DMS 273 (cell line): ENCODE data around the gene NPLOC4.

Source experiments
- DNase-seq: peaks from one replicate; lab custom pipeline; 2025; ENCODE audit not compliant: unreplicated experiment; lab: John Stamatoyannopoulos, UW

NPLOC4 gene

DNA sequence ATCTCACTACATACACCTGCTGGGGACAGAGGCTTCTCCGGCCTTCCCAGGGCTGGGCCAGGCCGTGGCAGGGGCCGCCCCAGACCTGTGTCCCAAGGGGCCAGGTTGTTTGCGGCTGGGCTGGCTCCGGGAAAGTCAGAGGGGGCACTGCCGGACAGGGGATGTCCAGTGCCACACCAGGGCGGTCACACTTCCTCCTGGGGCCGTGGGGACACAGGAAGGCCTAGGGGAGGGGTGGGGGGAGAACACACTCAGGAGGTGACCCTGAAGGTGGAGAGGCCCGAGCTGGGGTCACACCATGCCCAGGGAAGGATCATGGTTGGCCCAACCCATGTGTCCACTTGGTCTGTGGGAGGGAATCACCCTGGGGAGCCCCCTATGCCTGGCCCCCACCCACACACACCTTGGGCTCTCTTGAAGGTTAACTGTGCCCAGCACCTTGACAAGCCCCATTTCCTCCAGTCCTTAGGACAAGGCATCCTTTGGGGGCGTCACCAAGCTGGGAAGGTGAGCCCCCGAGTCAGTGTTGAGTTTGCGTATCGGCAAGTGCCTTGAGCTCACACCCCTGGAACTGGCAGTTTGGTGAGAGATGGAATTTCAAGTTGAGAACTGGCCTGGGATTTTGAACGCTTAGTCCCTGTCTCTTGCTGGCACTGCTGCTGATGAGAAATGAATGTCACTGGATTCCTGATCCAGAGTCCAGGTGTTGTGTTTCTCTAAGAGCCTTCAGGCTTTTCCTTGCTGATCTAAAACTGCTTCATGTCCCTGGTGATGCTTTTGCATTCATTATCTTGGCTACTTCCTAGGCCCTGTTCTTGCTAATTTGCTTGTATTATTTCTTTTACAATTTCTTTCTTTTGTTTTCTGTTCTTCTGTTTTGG, 116.7 kb downstream of the NPLOC4 start:
- no peak for DNase-seq

DNA sequence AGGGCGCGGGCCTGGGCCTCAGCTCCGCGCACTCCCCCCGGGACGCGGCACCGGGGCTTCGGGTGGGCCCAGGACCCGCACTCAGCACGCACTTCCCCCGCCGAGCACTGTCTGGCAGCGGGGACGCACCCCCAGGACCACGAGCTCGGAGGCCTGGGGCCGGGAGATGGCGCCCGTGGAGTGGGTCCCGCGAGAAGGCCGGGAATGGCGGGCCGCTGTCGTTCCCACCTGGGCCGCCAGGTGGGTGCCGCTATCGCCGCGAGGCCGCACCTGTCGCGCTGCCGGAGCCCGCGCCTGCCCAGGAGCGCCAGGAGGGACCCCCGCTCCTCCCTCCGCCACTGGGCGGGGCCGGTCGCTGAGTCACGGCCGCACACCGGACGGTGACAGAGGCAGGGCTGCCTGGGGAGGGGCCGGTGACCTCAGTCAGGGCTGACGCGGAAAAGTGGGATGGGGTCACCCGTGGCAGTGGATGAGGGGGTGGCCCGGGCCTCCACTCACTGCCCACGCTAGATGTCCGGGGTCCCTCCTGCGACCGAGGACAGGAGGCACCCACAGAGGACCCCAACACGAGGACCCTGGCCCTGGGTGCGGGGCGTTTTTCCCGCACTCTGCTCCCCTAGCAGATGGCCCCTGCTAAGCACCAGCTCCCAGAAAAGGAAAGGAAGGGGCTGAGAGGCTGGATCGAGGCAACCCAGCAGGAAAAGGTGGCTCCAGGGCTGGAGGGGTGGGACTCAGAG, 117.5 kb downstream of the NPLOC4 start:
- DNase-seq, result peak; percentile 47

DNA sequence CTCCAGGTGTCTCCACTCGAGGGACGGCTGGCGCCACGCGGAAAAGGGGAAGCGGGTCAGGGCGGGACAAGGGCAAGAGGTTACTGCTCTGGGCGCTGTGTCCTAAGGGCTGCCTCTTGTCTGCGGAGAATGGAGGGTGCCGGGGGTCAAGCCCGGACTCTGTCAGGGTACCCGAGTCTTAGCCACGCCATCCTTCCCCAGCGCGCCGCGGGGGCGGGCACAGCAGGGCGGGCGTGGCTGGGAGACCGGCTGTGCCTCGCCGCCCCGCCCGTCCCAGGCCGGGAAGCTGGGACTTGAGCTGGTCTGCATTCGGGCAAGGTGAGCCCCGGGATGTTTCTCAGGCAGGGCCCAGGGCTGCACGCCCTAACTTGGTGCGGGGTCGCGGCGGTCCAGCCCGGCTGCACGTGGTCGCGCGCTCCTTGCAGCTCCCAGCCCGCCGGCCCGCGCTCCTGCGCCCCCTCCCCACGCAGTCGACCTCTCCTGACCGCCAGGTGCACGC, 118.1 kb downstream of the NPLOC4 start:
- peak; percentile 53 for DNase-seq

GRCh38 chr17:81518113-81518784, 118.7 kb downstream of the NPLOC4 start:
- no peak for DNase-seq

GRCh38 chr17:81517339-81518112, 119.4 kb downstream of the NPLOC4 start:
- DNase-seq, result peak; percentile 42

DNA sequence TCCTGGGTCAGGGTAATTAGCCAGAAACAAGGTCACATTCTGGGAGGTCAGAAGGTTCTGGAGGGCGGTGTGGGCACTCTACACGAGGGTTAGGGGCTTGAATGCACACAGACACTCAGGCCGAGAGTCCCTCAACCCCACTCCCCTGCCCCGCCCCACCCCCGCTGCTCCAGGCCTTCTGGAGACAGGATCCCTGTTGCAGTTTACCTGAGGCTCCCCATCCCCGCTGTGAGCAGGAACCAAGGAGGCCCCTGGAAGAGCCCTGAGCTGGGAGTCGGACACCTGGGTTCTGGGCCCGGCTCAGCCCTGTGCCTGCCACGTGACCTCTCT, 119.9 kb downstream of the NPLOC4 start:
- no peak for DNase-seq

GRCh38 chr17:81516439-81516838, 120.5 kb downstream of the NPLOC4 start:
- no peak for DNase-seq

DNA sequence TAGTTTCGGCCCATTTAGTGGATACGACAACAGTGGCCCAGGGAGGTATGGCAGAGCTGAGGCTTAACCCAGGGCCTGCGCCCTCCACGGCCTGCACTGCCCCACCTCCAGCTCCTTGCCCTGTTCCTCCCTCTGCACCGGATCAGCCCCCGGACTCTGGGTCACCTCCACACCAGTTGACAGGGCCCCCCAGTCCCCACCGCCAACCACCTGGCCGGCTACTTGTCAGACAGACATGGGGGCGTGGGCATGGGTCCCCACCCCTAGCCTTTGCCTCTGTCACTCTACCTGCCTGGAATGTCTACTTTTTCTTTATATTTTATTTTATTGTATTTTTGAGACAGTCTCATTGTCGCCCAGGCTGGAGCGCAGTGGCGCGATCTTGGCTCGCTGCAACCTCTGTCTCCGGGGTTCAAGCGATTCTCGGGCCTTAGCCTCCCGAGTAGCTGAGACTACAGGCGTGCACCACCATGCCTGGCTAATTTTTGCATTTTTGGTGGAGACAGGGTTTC, 121.3 kb downstream of the NPLOC4 start:
- DNase-seq, result no peak

- DNase-seq, result peak; percentile 91
Observed at GRCh38 chr17:81514739-81515529, 122.0 kb downstream of the NPLOC4 start.

GRCh38 chr17:81514489-81514738, 122.5 kb downstream of the NPLOC4 start:
- DNase-seq, result peak; percentile 69

DNA sequence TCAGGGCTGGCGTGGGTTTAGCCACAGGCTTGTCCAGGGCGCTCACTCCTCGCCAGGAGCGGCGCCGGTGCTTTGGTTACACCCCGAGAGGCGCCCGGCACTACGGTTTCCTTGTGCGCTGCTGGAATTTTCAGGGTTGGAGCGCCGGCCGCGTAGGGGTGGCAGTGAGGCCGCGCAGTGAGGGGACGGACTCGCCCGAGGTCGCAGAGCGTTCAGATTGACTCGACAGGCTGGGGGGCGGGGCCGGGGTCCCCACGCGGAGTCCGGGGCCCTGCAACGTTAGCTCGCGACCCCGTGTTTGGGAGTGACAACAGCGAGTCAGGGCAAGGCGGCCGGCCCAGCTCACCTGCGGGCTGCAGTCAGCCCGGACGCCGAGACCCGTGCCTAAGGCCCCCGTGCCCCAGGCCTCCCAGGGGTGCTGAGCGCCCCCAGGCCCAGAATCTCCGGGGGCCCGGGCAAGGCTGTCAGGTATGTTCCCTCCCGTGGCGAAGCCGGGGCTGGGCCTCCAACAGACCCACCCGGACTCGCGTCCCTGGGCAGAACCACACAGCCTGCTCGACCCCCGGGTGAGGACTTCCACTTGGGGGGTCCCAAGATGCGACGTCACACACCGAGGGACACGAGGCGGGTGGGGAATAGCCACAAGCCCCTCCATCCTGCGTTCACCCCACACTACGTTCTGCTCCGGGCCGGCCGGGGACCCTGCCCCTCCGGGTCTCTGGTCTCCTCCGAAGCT, 123.0 kb downstream of the NPLOC4 start:
- DNase-seq, result peak; percentile 71

GRCh38 chr17:81513372-81513752, 123.5 kb downstream of the NPLOC4 start:
- DNase-seq, result peak; percentile 81

- peak; percentile 96 for DNase-seq
Observed at GRCh38 chr17:81512562-81513371, 124.1 kb downstream of the NPLOC4 start, which contains the start of gene ACTG1. ACTG1 (minus strand) TSS chr17:81512799; CDS start chr17:81512354, 445 bp downstream.

DNA sequence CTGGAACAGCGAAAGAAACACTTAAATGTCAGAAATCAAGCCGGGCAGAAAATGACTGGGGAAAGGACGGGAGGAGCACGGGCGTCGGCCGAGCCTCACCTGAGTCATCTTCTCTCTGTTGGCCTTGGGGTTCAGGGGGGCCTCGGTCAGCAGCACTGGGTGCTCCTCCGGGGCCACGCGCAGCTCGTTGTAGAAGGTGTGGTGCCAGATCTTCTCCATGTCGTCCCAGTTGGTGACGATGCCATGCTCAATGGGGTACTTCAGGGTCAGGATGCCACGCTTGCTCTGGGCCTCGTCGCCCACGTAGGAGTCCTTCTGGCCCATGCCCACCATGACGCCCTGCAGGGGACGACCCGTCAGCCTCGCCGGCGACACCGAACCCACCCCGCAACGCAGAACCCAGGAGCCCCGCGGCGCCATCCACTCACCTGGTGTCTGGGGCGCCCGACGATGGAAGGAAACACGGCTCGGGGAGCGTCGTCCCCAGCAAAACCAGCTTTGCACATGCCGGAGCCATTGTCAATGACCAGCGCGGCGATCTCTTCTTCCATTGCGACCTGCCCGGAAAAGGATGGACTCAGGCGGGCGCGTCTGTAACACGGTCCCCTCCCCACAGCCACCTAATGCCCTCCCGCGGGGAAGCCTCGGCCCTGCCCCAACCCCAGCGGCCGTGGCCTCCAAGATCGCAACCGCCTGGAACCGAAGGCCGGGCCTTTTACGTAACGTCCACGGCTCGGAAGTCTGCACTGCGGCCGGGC, 124.9 kb downstream of the NPLOC4 start:
- no peak for DNase-seq

- DNase-seq, result no peak
Observed at GRCh38 chr17:81511554-81511803, 125.4 kb downstream of the NPLOC4 start.

- no peak for DNase-seq
Observed at GRCh38 chr17:81510785-81511553, 125.9 kb downstream of the NPLOC4 start.
